ENCODE results near the gene ARL14.
"Not testable (repeated sequence)": the region's sequence is repeated elsewhere in the genome, so short reads cannot be mapped to it uniquely, and the experiment has no call there.

- not testable (repeated sequence) for TF ChIP-seq CTCF (conservative IDR thresholded peaks at IDR 0.05); EZH2 (IDR thresholded peaks at IDR 0.05; ENCODE audit: low read depth)
Observed at GRCh38 chr3:160713144-160713543, 36.2 kb downstream of the ARL14 start.

Measured in PC-9 (cell line).